KMS-11 (cell line): ENCODE measurements around the gene WNT11.

Experiments used
- H2AFZ ChIP-seq: fragments of 200-600 bp; sonication (generic); 2 replicates; pipeline ENCODE4 v1.6.1; 2016; ENCODE audit warnings: antibody characterized with exemption, mixed run types, low read depth
- H3K27ac ChIP-seq: fragments of 200-600 bp; sonication (generic); 2 replicates; pipeline ENCODE4 v1.6.1; 2016; ENCODE audit warnings: mild to moderate bottlenecking, mixed run types
- H3K27me3 ChIP-seq: fragments of 200-600 bp; sonication (generic); 2 replicates; pipeline ENCODE4 v1.6.1; 2017; ENCODE audit warnings: mild to moderate bottlenecking, low read depth, mixed run types, moderate library complexity; ENCODE audit not compliant: insufficient read depth
- H3K36me3 ChIP-seq: fragments of 200-600 bp; sonication (generic); 2 replicates; pipeline ENCODE4 v1.6.1; 2017; ENCODE audit warnings: mild to moderate bottlenecking, mixed run types; ENCODE audit not compliant: insufficient read depth
- H3K4me1 ChIP-seq: fragments of 200-600 bp; sonication (generic); 2 replicates; pipeline ENCODE4 v1.6.1; 2016; ENCODE audit warnings: mild to moderate bottlenecking, low read depth, mixed run types; ENCODE audit not compliant: poor library complexity, severe bottlenecking
- H3K4me2 ChIP-seq: fragments of 200-600 bp; sonication (generic); 2 replicates; pipeline ENCODE4 v1.7.0; 2016; ENCODE audit warnings: mild to moderate bottlenecking, mixed run types
- H3K4me3 ChIP-seq: fragments of 200-600 bp; sonication (generic); IDR thresholded peaks from 2 replicates; pipeline ENCODE4 v1.6.1; 2017; ENCODE audit warnings: low read depth, low read length, mixed read lengths; ENCODE audit not compliant: insufficient read depth
- H3K79me2 ChIP-seq: fragments of 200-600 bp; sonication (generic); 2 replicates; pipeline ENCODE4 v1.6.1; 2016; ENCODE audit warnings: low read depth, mixed run types; ENCODE audit not compliant: insufficient read depth
- H3K9ac ChIP-seq: fragments of 200-600 bp; sonication (generic); 2 replicates; pipeline ENCODE4 v1.6.1; 2016; ENCODE audit warnings: mild to moderate bottlenecking, mixed run types
- H4K20me1 ChIP-seq: fragments of 200-600 bp; sonication (generic); 2 replicates; pipeline ENCODE4 v1.6.1; 2016; ENCODE audit warnings: mild to moderate bottlenecking, mixed run types; ENCODE audit not compliant: insufficient read depth
- CTCF ChIP-seq: fragments of 200-600 bp; sonication (generic); conservative IDR thresholded peaks from 2 replicates; pipeline ENCODE4 v1.6.1; 2017; ENCODE audit warnings: low read depth, mild to moderate bottlenecking, antibody characterized with exemption, low read length, moderate library complexity, mixed read lengths

Gene WNT11

GRCh38 chr11:76209375-76209972 is 3.2 kb upstream of the WNT11 start:
- Histone ChIP-seq H3K4me3 (no peak overlapping the region), H2AFZ (peak overlapping the region; percentile 89), H3K4me1 (peaks cover 53% of the 10 kb centered on the region), H3K79me2 (peaks cover 22% of the 10 kb centered on the region), H4K20me1 (no peaks in the 10 kb centered on the region), H3K4me2 (peak overlapping the region; percentile 72), H3K27me3 (no peaks in the 10 kb centered on the region), H3K36me3 (no peaks in the 10 kb centered on the region), H3K9ac (peak overlapping the region; percentile 83), H3K27ac (peak overlapping the region; percentile 76)
- no peak for TF ChIP-seq CTCF

- Histone ChIP-seq H3K36me3 (no peaks in the 10 kb centered on the region), H3K9ac (peak overlapping the region; percentile 83), H3K4me1 (peaks cover 45% of the 10 kb centered on the region), H3K27ac (peak overlapping the region; percentile 76), H3K4me2 (peak overlapping the region; percentile 72), H3K4me3 (no peak overlapping the region), H4K20me1 (no peaks in the 10 kb centered on the region), H2AFZ (peak overlapping the region; percentile 89), H3K27me3 (no peaks in the 10 kb centered on the region), H3K79me2 (peaks cover 22% of the 10 kb centered on the region)
- peak; percentile 94 for TF ChIP-seq CTCF
Observed at GRCh38 chr11:76208438-76209374, 2.4 kb upstream of the WNT11 start.

GRCh38 chr11:76207642-76208401 is 1.5 kb upstream of the WNT11 start:
- no peak overlapping the region for H3K4me3 ChIP-seq
- peaks cover 36% of the 10 kb centered on the region for H3K4me1 ChIP-seq
- peak; percentile 83 for TF ChIP-seq CTCF
- H3K4me2 ChIP-seq, result peak overlapping the region; percentile 72
- H3K27me3 ChIP-seq, result no peaks in the 10 kb centered on the region
- peak overlapping the region; percentile 89 for H2AFZ ChIP-seq
- no peak overlapping the region for H3K27ac ChIP-seq
- no peaks in the 10 kb centered on the region for H4K20me1 ChIP-seq
- H3K79me2 ChIP-seq, result peaks cover 22% of the 10 kb centered on the region
- peak overlapping the region; percentile 83; the same call in 1 of the 2 replicates for H3K9ac ChIP-seq
- no peaks in the 10 kb centered on the region; the same call in 1 of the 2 replicates for H3K36me3 ChIP-seq

- H3K4me2 ChIP-seq, result no peak overlapping the region
- H3K27me3 ChIP-seq, result no peaks in the 10 kb centered on the region
- TF ChIP-seq CTCF, result no peak
Observed at GRCh38 chr11:76206077-76206326, 300 bp downstream of the WNT11 start.

More at GRCh38 chr11:76206077-76206326, 300 bp downstream of the WNT11 start:
- Histone ChIP-seq H3K4me3 (no peak overlapping the region), H4K20me1 (no peaks in the 10 kb centered on the region), H3K4me1 (peaks cover 20% of the 10 kb centered on the region), H3K79me2 (peaks cover 22% of the 10 kb centered on the region), H3K9ac (no peak overlapping the region), H2AFZ (no peak overlapping the region), H3K36me3 (no peaks in the 10 kb centered on the region; the same call in 1 of the 2 replicates), H3K27ac (no peak overlapping the region)
